Hematopoietic multipotent progenitor cell treated with erythropoietin and hydrocortisone succinate and interleukin-3 and kit ligand, for 6 days (in vitro differentiated cells): Measurements from ENCODE around the gene DGKI.

Experiments used
- DNase-seq: peaks from one replicate; pipeline ENCODE4 v3.0.0-alpha.2; 2015

The DGKI gene

DNA sequence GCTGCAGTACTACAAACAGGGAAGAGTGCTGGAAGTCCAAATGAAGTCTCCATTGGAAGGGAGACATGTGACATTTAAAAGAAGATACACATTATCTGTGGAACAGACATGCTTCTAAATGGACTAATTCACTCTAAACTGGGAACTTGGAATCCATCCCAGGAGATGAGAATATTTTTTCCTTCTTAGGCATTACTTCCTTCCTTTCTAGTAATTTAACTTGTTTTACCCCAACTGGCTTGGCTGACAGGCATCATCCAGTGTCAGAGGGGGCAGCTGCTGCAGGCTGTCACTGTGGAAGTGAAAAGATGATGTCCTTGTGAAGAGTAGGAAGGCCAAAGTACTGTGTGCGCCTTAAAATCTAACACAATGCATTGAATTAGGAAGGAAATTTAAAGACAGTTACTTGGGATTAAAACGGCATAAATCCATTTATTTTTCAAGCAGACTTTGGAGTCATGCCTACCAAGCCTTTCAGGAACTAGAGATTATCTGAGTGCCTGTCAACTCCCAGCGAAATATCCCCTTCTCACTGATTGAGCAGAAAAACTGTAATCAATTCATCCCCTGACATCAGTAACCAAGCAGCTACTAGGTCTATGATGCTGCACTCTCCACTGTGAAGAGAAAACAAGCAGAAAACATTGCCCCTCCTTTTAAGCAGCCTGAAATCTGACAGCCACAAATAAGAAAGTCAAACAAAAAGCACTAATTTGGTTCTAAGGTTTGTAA, 161.2 kb downstream of the DGKI start:
- no peak for DNase-seq

DNA sequence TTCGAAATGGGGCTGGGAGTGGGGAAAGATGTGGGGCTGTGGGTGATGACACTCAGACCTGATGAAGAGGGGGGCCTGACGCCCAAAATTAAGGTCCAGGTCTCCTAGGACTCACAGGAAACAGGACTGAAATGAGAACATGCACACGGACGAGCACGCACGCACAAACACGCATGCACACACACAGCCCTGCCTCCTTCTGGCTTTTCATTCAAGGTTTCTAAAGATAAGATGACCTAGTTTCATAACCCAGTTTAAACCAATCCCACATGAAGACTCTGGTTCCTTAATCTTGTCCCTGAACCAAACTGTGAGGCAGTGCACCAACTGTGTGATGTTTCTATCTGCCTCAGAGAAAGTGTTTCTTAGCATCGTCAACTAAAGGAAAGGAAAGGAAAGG, 162.0 kb downstream of the DGKI start:
- DNase-seq, result no peak

DNA sequence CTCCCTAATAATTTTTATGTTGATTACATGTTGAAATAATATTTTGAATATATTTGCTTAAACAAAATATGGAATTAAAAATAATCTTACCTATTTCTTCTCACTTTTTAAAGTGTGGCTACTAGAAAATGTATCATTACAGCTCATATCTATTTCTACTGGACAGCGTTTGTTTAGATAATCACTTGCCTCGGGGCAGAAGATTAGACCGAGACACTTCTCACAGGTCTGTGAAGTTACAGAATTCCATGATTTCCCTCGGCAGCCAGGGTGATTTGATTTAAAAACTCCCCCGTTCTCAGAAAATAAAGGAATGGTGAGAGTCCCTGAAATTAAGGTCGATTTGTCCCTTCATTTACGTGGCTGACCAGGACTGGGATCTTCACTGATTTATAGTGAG, 162.5 kb downstream of the DGKI start:
- no peak for DNase-seq

DNA sequence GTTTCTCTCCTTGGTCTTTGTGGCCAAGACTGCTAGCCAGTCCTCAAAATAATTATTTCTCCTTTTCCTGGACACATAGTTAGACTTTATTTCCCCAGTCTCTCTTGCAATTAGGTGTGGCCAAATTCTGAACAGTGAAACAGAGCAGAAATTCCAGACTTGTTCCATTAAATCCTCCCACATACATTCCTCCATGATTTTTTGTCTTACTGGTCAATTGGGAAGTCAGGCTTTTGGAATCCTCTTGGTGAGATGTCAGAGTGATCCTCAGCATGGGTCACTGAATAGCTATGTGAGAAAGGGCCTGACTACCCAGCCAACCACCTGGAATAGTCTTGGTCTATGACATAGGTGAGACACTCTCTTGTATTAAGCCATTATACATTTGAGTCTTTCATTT, 164.2 kb downstream of the DGKI start:
- DNase-seq, result no peak

DNA sequence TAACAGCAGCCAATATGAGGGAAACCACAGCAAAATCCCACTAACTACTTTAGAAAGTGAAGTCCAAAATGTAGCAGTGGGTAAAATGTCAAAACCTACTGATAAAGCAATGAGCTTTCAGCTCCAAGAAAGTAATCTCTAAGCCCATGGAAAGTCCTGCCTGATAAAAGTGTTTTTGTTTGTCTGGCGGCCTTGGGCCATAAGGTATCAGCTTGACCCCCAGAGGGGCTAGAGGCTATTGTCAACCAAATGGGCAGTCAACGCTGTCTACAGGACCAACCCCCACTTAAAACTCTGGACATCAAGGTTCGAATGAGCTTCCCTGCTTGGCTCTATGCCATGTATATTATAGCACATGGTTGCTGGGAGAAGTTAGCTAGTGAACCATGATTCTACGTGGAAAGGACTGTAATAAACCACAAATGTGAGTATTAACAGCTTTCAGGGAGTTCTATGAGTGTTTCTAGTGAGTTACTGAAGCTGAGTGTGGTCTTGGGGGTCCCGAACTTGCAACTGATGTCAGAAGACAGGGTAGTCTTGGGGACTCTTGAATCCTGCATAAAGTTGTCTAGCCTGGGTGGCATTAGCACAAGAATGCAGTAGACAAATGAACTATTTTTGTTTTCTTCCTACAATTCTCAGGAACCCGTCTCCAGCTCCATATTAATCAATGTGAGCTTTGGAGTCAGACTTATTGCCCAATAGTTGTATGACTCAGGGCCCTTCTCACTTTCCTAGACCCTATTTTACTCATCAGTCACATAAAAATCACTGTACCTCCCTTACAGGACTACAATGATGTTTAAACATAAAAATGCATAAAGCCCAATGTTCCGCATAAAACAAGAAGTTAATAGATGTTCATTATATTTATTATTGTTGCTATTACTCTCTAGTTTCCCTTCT, 164.9 kb downstream of the DGKI start:
- DNase-seq, result no peak

DNA sequence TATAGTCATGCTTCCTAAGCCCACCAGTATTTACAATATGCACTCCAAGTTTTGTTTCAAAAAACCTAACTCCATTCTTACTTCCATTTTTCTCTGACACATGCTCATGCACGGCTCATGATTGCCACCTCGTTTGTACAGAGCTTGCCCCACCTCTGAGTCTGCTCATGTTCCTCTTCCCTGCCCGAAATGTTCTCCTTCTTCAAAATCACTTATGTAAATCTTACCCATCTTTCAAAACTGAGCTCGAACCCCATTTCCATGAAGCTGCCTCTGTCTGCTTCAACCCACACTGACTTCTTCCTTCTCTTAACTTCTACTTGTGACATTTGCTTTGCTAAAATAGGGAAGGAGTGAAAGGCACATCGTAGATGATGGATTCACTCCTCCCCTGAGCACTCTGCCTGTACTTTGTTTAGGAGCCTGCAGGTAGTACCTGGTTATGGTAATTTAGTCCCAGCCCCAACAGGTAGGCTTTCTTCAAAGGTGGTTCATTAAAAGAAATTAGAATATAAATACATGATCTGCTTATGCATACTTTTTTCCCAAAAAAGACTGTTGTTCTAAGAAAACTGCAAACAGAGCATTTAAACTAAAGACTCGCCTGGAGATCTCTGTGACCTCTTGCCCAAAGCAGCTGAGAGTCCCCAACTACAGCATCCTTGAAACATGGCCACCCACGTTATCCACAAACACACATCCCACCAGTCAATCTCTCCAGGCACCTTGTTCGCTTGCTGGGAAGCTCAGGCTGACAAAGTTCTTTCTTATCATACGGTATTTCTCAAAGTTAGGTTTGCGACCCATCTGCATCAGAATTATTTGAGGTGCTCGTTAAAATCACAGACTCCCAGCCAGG, 172.0 kb downstream of the DGKI start:
- DNase-seq, result no peak

DNA sequence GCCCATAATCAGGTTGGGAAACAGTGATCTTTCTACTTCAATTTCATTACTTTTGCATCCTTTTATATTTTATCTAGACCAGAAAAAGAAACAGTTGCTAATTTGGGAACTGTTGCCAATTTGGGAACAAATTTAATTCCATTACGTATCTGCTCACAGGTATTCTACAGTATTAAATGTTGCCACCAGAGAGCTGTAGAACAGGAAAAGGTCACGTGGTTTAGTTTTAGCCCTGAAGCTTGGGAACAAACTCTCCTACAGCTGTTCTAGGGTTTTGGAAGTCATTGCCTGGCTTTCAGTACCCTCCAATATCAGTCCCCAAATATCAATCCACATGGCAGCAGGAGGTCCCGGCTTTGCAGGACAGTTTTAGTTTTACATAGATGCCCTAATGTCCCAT, 172.7 kb downstream of the DGKI start:
- DNase-seq, result no peak

DNA sequence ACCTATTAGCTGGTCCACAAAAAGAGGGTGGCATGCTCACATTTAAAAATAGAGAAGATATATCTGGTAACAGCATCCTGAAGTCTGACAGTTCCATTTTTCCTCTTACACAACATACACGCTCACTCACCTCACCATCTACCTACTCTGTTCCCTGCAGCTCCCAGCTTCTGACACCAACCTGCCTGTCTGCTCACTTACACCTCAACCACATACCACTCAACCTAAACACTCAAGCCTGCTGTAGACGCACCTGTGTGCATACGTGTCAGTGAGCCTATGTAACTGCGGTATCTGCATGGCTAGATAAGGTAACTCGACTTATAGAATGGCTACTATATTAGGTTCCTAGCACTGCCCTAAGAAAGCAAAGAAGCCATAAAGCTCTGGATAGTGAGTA, 174.9 kb downstream of the DGKI start:
- no peak for DNase-seq

DNA sequence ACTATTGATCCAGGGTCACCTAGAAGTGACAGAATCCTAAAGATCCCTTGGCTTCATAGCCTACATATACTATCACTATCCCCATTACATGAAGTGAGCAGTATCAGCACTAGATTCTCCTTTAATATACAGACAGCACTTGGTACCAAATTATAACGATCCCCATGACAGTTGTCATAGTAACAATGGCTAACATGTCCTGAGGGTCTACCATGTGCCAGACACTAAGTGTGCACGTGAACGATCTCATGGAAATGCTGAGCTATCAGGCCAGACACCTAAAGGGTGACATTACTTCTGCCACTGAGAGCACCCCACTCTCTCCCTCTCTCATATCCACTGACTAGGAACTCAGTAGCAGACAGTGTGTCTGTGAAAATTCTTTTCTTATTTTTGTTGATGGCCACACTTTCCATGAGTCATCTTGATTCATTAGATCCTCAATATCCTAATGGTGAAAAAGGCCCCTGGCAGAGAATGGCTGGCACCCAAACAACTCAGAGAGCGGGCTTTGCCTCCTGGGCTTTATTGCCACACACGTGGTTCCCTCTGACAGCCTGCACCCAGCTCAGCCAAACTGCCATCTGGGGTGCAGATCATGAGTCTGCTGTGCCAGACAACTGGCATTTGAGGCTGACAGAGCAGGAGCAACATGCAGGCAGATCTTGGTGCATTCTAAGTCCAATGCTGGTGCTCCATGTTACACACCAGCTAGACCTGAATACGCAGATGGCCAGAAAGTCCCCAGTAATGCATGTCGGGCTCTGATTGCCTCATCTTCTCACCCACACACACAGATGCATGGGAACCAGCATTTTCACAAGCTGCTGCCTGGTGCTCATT, 176.3 kb downstream of the DGKI start:
- DNase-seq, result no peak

DNA sequence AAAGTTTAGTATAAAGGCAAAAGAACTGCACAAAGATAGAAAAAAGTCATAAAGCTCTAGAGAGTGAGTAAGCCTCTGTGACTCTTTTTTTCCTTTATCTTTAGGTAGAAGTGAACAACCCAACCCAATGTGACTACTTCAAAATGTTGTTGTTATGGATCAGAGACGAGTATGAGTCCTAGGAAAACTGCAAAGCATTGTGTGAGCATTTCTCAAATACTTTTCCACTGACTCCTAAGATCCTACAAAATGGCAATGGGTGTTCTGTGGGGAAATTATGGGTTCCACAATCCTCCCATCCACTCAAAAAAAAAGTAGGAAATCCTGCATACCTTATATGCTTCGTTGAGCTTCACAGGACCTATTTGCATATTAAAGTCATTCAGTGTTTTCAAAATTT, 177.1 kb downstream of the DGKI start:
- no peak for DNase-seq

DNA sequence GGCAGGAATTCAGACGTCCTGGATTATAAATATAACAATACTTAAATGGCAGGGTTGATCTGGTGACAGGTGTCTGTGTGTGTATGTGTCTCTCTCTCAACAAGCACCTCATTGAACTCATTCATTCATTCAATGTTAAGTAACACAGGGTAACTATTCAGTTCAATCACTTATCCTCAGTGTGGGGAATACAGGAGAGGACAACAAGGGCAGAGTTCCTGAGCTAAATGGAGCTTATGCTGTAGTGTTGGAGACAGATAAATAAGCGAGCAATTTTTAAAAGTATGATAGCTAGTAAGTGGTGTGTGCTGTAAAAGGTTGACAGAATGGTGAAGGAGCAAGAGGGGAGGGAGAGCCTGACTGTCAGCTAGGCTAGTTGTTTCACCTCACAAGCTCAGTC, 178.4 kb downstream of the DGKI start:
- DNase-seq, result no peak

DNA sequence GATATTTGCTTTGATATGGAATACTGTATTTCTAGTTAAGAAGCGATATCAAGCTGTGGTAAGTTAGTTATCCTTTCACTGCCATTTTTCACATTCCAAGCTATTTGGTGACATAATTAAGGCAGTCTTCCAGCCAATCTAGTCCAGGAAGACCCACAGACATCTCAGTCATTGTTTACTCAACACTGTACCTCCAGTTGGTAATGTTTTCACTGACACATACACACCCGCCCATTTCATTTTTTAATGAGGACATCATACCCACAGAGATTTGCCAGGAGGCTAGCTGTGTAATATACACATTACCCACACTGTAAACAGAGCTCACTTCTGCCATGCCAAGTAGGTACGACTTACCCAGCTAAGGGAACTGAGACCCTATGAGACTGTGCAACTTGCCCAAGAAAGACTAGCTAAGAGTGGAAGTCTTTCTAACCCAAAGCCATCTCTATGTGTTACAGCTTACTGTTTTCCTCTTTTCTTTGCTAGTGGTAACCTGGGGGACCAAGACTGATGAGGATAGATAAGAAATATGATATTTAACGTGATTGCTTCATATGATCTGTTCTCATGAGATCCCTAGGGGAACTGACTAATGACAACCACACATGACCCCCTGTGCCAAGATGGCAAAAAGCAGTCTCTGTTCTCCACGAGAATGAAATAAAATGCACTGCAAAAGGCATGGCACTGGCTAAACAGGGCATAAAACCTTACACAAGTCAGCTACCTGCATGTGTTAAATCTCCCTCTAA, 179.0 kb downstream of the DGKI start:
- DNase-seq, result no peak

DNA sequence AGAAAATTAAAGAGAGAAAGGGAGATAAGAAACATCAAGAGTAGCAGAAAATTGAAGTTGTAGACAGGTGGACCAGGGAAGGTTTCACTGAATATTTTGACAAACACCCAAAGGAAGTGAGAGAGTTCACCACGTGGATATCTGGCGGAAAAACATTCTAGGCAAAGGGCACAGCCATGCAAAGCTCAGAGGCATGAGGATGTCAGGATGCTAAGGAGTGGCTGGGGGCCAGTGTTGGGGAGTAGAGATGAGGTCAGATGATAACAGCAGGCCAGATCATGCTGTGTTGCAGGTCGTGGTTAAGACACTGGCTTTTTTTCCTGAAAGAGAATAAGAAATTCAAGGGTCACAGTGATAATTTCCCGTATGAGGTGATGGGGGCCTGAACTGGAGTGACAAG, 181.9 kb downstream of the DGKI start:
- DNase-seq, result no peak

DNA sequence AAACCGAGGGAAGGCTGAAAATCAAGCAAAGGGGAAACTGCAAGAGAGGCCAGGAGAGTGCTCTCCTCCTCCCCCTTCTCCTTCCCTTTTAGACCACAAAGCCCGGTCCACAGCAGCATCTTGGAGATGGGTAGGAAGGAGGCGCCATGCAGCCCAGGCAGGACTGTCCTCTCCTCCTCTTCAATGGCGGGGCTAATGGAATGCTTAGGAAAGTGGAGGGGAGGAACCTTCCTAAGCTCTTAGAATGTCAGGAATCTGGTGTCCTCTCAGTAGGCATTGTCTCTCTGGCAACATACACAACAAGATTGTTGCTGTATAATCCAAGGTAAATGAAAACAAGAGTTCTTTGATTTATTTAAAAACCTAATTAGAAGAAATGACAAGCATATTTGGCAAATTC, 185.1 kb downstream of the DGKI start:
- DNase-seq, result no peak

DNA sequence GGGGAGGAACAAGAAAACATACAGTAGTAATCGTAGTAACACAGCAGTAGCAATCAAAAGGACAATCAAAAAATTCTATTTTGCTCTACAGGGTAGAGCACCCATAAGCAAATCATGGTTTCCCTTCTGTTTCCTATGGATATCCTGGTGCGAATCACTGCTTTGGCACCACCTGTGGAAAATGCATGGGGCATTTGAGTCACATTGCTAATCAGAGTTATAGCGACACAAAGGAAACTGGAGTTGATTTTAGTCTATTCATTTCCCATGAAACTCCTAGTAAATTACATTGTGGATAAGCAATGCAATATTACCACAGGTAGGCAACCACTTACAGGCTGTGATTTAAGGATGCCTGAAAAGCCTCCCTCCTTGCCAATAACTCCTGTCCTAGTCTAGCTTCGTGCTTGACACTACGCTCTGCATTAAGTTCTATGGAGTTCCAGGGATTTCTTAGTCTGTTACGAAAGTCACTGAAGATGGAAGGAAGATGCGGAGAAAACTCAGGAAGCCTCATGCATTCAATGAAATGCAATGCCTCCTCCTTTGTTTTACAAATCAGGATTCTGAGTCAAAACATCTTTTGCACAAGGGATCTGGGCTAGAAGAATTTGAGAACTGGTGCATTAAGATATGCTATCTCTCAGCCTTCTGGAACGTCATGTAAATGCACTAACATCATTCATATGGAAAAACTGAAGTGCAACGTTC, 188.4 kb downstream of the DGKI start:
- no peak for DNase-seq

DNA sequence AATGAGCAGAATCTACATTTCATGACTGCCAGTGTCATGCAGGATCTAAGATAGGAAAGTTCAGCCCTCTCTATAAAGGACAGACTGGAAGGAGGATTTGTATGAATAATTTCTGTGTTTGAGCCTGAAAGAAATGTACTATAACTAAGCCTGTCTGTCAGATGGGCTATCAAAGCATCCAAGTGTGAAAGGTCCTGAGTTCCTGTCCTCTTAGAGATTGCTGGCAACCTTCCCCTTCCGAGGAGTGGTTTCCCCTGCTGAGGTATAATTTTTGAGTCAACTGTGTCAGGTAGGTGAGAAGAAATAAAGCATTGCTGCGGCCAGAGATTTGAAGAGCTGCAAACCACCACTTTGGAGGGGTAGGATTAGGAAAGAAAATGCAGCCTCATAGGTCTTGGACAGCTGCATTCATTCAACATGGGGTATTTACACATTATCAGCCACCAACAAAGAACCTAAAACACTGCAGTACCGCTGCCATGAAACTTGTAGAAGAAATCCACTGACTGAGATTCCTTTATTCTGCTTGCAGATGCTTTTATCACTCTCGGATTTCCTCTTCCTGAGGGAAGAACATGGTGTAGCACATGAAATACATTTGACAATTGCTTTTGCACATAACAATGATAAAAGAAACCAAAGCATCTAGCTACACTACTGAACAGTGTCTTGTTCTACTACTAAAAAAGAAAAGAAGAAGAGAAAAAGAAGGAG, 189.1 kb downstream of the DGKI start:
- DNase-seq, result no peak

DNA sequence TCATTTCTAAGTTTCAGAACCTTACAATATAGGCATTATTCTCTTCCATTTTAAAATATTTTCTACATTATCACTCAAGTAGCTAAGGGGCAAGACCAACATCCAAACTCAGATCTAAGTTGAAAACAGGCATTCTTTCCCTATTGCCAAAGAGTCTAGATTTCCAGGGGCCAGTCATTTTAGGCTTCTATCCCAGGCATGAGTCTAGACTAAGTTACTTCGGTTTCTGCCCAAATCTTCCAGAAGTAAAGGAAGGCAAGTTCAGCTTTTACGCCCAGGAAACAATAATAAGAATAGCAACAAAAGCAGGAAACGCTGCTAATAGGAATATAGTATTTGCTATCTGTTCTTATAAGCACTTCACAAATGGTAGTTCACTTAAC, 189.9 kb downstream of the DGKI start:
- DNase-seq, result no peak

DNA sequence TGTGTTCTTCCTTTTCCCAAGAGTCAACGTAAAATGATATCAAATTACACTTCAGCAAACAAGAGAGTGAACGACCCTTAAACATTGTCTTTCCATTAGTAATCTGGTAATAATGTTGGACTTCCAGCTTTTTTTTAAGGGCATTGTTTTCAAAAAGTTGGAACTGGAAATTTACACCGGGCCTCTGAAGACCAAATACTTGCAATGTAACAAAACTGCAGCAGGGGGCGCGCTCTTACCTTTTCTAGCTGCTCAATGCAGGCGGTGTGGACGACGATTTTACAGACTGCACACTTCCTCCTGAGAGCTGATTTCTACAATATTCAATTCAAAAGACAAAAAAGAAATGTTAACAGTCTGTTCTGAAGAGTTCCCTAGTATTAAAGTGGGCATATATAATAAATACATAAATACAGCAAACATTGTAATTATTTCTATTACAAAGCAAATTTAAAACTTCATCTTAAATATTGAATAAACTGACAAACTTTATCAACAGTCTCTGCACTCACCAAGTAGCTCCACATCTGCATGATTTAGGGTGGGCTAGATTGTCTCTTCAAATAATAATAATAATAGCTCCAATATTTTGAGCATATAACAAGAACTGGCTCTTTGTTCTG, 190.4 kb downstream of the DGKI start:
- DNase-seq, result peak; percentile 85

DNA sequence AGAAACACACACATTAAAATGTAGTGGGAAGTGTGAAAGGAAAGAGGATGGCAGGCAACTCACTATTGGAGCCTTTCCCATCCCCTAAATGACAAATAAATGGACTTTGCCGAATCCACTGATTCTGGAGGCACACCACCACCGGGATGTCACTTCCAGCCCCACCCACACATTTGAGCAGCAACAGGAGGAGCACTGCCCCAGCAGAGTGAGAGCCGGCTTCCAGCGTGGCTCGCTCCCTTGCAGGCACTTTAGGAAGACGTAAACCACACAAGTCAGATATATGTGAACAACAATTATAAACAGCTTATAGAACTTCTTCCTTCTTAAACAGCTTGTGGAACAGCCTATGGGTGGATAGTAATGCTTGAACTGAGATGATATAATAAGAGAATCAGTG, 191.0 kb downstream of the DGKI start:
- no peak for DNase-seq

DNA sequence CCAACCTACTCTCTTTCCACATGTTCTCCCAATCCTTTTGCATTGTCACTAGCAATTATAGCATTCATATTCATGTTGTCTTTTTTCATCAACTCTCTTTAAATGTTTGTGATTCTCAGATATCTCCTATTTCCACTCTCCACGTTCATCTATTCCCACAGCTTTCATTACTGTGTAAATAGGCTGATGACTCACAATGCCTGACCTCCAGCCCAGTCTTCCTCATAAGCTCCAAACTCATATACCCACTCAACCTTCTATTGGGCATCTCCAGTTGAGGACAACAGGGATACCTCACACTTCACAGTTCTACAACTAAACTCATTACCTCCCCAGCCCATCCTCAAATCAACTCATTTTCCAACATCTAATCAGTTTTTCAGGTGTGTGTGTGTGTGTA, 194.1 kb downstream of the DGKI start:
- no peak for DNase-seq
